Brain pericyte (primary cell): ENCODE results near the gene CNKSR3.

Experiments
- DNase-seq: peaks from one replicate; pipeline ENCODE4 v3.0.0-alpha.2; 2012; ENCODE audit warnings: low read depth, low spot score

Gene CNKSR3

GRCh38 chr6:154352898-154353585 lies 157.4 kb downstream of the CNKSR3 start:
- no peak for DNase-seq

- no peak for DNase-seq
Measured at GRCh38 chr6:154350293-154350692, 160.2 kb downstream of the CNKSR3 start.

- no peak for DNase-seq
Measured at GRCh38 chr6:154347981-154348380, 162.5 kb downstream of the CNKSR3 start.

DNA sequence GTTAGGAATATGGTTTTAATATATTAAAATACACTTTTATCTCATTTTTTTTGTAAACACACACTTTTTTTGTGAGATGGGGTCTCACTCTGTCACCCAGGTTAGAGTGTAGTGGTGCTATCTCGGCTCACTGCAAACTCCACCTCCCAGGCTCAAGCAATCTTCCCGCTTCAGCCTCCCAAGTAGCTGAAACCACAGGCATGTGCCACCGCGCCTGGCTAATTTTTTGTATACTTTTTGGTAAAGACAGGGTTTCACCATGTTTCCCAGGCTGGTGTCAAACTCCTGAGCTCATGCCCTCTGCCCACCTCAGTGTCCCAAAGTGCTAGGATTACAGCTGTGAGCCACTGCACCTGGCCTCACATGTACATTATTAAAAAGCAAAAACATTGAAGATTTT lies 164.7 kb downstream of the CNKSR3 start:
- no peak for DNase-seq

DNA sequence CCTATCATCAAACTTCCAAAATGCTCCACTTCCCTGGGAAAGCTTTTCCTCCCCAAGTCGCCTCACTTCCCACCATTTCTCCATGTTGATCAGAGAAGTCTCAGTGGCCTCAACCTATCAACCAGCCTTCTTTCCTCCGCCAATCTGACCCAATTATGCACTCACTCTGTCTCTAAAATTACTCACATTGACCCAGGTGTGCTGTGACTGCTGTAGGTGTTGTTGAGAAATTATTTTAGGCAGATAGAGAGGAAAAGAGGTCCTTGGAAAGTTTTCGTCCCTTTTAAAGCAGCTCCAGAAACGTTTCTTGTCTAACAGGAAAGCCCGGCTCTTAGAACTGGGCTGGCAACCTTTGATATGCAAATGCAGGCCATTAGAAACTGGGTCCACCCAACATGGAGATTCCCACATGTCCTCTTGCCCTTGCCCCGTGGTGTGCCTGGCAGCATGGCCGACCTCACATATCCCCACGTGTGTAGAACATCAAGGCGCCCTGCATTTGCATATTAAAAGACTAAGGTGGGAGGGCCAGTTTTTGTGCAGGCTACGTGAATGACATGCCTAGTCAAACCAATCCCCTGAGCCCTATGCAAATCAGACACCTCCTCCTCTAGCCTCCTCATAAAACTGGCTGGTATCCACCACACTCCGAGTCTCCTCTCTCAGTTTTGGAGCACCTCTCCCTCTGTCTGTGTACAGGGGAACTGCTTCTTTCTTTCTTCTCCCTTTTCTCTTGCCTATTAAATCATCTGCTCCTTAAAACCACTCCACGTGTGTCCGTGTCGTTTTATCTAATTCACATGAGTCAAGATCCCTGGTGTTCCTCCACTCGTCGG lies 166.8 kb downstream of the CNKSR3 start:
- DNase-seq = no peak

DNA sequence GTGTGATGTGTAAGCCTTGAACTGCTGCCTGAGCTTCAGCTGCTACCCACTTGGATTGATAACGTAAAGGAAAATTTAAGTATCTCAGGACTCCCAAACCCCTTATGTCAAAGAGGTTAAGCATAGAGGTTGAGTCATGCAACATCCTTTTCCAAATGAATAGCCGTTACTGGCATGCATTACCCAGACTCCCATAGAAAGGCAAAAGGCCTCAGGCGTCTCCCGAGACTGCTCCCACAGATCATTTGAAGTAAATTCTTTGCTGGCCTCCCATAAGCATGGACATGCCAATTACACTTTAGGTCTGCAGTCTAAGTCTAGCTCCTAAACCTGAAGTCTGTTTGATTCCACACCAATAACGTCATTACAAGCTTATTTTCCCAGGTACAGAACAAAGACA lies 168.6 kb downstream of the CNKSR3 start:
- DNase-seq = no peak

- no peak for DNase-seq
Measured at GRCh38 chr6:154341336-154341735, 169.1 kb downstream of the CNKSR3 start.
